GM19351 (cell line): Measurements from ENCODE around the gene ANGPTL8.

Experiments used
- ATAC-seq: cut with Tn5 transposase; IDR thresholded peaks from one replicate; pipeline ENCODE4 v1.9.1; 2021; ENCODE audit warnings: mild to moderate bottlenecking, moderate library complexity; ENCODE audit not compliant: unreplicated experiment

The ANGPTL8 gene, protein sequence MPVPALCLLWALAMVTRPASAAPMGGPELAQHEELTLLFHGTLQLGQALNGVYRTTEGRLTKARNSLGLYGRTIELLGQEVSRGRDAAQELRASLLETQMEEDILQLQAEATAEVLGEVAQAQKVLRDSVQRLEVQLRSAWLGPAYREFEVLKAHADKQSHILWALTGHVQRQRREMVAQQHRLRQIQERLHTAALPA

DNA sequence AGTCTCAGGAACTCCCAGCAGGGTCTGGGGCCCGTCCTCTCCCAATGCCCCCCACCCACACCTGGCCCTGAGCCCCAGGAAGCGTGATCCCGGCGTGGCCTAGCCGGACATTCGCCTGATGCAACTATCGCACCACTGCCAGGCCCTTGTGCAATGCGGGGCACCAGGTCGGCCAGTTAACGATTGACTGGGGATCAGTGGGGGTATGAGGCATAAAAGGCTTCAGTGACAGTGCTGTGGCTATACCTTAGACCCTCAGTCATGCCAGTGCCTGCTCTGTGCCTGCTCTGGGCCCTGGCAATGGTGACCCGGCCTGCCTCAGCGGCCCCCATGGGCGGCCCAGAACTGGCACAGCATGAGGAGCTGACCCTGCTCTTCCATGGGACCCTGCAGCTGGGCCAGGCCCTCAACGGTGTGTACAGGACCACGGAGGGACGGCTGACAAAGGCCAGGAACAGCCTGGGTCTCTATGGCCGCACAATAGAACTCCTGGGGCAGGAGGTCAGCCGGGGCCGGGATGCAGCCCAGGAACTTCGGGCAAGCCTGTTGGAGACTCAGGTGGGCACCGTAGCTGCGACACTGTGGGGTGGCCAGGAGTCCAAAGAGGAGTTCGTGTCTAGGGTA is at the start of gene ANGPTL8:
ANGPTL8 (plus strand) TSS at position 243 of the 624 bp plus-strand sequence; CDS start at position 262, 19 bp downstream.
- ATAC-seq, result no peak

DNA sequence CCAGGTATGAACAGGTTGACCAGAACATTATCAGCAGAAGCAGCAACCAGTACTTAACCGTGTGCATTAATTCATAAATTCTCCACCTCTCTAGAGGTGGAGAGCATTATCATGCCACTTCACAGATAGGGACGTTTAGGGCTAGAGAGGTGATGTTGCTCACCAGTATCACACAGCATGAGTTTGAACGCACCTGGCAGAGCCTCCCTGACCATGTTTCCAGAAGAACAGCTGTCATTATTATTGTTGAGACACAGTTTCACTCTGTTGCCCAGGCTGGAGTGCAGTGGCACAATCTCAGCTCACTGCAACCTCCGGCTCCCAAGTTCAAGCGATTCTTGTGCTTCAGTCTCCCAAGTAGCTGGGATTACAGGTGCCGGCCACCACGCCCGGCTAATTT is 48.9 kb upstream of the ANGPTL8 start:
- ATAC-seq, result no peak

DNA sequence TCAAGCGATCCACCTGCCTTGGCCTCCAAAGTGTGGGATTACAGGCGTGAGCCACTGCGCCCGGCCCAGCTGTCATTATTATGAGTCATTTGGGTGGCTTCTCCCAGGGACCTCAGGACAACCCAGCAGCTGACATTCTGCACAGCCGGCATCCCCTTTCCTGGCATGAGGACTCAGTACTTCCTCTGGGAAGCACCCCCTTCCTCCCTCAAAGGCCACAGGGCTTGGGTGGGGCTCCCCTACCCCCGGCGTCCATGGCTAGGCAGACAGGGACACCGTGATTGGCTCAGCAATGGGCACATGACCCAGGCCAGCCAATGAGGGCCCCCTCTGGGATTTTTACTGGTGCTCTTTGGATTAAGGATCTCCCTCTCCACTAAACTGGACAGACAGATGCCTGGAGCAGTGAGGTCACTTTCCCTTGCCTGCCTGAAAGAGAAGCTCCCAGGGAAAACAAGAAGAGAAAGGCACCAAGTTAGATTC is 48.1 kb upstream of the ANGPTL8 start:
- no peak for ATAC-seq

DNA sequence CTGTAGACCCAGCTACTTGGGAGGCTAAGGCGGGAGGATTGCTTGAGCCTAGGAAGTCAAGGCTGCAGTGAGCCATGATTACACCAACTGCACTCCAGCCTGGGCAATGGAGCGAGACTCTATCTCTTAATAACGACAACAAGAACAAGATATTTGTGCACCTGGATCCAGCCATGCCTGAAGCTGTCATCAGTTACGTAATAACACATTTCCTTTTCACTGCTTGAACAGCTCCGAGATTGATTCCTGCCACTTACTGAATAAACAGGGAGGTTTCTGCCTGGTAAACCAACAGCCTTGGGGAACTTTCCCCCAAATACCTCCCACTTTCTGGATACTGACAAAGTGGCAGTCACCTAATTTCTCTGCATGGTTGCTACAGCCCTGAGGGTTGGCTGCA is 47.5 kb upstream of the ANGPTL8 start:
- ATAC-seq, result no peak

DNA sequence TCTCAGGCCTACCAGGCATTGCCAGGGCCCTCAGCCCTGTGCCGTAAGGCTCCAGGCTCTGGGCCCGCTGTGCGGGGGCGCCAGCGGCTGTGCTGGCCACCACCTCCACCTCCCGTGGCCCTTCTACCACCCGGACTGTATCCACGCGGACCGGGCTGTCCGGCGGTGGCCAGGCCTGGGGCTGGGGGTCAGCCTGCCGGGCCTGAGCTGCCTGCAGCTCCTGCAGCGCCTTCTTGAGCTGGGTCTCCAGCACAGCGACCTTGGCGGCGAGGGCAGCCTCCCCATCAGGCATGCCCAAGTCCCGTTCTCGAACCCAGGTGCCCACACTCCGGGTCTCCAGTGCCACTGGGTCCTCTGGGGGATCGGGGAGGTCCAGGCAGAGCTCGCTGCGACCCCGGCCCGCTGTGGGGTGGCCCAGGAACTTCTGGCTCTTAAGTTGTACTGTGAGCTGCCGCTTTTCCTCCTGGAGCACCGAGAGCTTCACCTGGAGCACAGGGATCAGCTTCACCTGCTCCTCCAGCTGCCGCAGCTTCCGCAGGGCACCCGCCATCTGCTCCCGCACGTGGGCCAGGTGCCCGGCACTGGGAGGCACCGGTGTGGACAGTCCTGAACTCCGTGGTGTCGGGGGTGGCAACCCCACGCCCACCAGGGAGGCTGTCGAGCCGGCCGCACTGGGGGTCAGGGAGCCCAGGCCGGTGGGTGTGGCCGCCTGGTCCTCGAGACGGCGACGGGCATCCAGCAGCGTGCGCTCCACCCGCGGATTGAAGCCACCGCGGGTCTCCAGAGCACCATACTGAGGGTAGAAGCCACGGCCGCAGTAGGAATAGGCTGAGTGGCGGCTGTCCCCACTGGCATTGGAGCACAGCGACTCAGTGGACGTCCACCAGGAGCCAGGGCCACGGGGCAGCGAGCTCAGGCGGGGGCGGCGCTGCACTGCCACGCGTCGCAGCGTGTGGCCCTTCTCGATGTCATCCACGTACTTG is 46.2 kb upstream of the ANGPTL8 start:
- ATAC-seq, result no peak

DNA sequence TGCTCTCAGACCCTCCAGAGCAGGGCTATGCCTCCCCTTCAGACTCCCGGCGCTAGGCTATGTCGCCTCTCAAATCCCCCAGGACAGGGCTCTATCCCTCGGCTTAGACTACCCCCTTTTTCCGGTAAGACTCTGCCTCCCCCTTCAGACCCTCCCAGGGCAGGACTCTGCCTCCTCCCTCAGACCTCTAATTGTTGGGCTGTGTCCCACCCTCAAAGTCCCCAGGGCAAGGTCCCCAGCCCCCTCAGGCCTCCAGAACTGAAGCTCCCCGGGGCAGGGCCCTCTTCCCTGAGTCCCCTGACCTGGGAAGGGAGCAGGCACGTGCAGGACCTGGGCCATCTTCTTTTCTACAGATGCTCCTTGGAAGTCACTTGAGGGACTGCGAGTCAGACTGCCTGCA is 45.2 kb upstream of the ANGPTL8 start:
- no peak for ATAC-seq

DNA sequence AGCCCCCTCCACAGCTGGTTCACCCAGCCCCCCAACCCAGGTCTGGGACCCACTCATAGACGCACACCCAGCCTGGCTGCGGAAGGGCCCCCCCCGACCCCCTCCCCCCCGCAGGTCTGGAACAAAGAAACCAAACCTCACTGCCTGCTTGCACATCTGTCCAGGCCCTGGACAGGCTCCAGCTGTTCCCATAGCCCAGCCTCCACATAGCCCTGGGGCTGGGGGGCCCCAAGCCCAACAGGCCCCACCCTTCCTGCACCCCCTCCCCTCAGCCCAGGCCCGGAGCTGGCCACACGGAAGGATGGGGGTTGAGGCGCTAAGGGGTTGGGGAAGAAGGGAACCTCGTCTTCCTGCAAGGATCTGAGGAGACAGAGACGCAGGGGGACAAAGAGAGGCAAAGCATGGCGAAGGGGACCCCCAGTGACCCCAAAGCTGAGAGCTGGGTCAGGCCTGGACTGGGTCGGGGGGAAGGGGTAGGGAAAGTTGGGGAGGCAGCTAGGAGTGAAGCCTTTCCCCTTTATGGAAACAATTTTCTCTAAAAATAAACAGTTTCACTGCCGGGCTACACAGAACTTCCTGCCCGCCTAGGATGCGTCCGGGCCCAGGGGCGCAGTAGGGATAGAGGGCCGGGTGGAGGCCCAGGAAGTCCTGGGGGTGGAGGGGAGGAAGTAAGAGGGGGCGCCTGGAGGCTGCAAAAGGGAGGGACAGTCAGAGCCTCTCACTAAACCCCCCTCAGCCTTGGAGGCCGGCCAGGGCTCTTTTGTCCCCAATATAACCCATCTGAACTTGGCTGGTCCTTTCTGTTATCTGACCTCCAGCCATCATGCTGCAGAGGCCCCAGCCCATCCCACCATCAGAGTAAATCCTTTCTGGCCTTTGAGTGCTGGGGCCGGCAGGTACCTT is 44.5 kb upstream of the ANGPTL8 start:
- ATAC-seq, result no peak

DNA sequence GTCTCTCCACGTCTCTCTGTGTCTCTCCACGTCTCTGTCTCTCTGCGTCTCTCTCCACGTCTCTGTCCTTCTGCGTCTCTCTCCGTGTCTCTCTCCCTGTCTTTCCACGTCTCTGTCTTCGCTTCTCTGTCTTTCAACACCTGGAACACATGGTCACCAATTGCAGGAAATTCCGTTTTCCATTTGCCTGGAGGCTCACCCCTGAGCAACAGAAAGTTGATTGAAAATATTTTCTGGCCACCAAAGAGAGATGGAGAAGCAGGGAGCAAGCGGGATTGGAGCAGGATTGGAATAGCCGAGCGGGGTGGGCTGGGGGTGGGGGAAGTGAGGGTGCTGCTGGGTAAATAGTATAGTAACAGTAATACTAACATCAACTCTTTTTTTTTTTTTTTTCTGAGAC is 43.7 kb upstream of the ANGPTL8 start:
- no peak for ATAC-seq

DNA sequence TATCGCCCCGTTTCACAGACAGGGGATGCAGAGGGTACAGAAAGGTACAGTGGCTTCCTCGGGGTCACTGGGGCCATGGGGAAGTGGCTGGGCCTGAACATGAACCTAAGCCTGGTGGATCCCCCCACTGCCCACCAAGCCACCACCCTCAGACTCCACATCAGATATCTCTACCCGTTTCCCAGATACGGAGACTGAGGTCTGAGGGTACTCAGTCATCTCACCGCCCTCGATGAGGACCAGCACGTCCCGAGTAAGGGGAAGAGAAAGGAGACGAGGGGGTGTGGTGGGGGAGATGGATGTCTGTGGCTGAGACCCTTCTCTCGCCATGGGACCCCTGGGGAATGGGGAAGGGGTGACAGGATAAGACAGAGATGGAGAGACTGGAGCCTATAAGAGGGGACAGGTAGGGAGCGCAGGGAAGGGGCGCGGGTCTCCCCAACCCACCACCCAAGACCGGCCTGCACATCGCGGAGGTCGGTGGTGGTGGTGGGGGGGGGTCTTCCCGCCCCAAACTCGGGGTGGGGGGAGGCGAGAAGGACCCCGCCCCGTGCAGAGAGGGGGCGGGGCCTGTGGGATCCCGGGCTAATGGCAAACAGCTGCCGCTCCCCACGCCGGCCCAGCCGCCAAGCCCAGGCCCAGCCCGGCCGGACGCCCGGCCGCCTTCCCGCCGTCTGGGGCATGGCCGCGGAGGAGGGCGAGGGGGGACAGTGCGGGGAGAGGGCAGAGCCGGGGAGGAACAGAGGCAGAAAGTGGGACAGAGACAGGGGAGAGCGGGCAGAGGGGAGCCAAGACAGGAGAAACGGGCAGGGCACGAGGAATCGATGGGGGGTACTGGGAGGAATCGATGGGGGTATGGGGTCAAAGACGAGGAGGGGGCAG is 42.8 kb upstream of the ANGPTL8 start:
- no peak for ATAC-seq

DNA sequence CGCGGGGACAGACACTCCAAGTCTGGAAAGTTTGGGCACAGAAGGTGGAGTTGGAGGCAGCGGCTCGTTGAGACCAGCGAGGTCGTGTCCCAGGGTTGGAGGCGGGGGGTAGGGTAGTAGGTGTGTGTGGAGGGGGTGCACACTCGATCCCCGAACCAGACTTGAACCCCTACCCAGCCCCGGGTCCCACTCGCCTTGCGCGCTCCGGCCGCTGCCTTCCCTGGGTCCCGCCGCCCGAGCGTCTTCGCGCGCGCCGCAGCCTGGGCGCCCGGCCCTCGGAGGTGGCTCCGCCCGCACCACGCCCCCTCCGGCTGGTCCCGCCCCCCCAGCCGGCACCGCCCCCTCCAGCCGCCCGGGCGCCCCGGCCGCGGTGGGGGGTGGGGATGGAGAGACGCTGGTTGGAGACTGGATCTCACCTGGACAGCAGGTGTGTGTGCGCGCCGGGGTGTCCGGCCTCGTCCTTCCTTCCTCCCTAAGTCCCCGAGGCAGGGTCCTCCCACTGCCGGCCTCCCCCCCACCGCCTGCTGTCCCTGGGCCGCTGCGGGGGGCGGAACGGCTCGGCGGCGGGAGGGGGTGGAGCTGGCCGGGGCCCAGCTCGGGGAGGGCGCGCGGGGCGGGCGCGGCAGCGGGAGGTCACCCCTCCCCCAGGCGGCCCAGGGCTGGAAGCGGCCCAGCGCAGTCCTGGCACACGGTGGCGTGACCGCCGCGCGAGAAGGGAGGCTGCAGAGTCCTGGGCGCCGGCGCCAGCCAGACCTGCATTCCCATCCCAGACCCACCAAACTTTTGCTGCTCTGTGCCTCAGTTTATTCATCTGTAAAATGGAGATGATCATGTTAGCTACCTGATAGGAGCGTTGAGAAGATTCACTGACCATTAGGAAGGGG is 41.9 kb upstream of the ANGPTL8 start, which contains the start of gene KANK2:
KANK2 (minus strand) TSS at position 255 of the 884 bp plus-strand sequence. CDS start 3,034 bp downstream, outside the sequence.
- peak; percentile 73 for ATAC-seq

DNA sequence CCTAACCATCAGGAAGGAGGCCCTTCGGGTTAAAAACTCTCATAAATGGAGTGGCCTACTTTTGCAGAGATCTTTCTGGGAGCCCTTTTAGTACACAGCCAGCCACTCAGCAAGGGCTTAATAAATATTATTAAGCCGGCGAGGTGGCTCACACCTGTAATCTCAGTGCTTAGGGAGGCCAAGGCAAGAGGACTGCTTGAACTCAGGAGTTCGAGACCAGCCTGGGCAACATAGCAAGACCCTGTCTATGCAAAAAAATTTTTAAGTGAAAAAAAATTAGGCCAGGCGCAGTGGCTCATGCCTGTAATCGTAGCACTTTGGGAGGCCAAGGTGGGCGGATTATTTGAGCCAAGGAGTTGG is 41.3 kb upstream of the ANGPTL8 start:
- ATAC-seq, result no peak

DNA sequence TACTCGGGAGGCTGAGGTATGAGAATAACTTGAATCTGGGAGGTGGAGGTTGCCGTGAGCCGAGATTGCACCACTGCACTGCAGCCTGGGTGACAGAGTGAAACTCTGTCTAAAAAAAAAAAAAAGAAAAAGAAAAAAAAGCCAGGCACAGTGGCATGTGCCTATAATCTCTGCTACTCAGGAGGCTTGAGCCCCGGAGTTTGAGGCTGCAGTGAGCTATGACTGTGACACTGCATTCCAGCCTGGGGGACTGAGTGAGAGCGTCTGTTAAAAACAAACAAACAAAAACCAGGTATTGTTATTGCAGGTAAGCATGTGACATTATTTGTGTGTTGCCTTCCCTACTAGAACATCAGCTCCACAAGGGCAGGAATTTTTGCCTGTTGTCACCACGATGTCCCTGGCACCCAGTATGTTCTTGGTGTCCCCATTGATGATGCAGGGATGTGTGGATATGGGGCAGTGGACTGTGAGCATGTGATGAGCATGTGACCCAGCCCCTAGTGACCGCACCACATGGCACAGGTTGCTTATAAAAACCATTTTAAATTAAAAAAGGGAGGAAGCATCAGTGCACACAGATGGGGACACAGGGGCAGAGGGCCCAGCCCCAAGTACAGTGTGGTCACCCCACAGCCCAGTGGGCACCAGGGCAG is 40.5 kb upstream of the ANGPTL8 start:
- no peak for ATAC-seq

DNA sequence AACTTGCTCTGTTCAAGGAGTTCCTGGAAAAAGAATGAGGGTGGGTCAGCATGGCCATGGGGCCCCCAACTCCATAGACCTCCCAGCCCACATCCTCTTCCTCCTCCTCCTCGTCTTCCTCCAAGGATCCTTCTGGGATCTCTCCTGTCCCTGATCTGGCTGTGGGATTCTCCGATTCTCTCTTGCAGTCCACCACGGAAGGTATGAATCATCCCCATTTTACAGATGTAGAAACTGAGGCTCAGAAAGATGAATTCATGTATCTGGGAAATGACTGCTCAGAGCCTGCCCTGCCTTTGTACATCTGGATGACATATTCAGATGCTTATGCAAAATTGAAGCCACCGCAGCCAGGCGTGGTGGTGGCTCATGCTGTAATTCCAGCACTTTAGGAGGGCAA is 39.9 kb upstream of the ANGPTL8 start:
- ATAC-seq, result no peak

DNA sequence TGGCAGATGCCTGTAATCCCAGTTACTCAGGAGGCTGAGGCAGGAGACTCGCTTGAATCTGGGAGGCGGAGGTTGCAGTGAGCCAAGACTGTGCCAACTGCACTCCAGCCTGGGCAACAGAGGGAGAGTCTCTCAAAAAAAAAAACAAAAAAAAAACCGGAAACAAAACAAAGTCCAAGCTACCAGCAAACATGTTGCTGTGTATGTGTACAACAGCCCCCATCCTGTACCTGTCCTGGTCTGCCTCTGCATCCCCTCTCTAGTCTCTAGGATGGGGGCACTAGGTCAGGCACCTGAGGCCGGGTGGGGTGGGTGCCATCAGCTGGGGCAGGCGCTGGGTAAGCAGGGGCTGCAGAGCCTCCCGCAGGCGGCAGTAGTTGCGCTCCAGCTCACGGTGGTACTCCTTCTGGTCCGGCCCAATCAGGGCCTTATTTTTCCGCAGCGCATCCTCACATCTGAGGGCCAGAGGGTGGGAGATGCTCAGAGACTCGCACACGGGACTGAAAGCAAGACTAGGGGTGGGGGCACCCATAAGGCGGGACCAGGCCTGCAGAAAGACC is 39.3 kb upstream of the ANGPTL8 start:
- no peak for ATAC-seq

DNA sequence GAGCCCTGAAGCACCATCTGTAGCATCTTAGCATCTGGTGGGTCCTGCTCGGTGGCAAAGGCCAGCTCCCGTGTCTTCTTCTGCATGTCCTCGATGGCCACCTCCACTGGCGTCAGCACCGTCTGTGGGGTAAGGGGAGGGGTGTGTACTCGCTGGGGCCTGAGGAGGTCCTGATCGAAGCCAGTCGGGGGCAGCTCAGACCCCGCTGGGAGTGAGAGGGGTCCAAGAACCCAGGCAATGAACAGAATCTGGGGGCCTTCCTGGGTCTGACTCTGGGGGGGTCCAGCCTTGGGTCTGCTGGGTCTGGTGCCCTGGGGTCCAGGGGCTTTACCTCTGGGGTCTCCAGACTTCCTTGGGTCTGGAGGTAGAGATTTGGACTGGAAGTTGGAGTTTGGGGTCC is 38.5 kb upstream of the ANGPTL8 start:
- no peak for ATAC-seq

DNA sequence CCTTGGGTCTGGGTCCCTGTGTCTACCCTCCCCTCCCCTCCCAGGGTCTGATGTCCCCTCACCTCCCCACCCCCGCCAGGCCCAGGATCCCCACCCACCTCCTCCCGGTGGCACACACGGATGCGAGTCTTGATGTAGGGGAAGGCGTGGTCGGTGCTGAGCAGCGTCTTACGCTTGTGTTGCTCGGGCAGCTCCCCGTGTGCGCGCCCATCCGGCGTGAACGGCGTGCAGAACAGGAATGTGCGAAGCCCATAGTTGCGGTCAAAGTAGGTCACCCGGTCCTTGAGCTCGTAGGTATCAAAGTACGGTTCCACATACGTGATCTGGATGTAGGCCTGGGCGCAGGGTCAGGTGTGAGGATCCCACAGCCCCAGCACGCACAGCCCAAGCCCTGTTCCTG is 37.6 kb upstream of the ANGPTL8 start:
- ATAC-seq, result no peak

DNA sequence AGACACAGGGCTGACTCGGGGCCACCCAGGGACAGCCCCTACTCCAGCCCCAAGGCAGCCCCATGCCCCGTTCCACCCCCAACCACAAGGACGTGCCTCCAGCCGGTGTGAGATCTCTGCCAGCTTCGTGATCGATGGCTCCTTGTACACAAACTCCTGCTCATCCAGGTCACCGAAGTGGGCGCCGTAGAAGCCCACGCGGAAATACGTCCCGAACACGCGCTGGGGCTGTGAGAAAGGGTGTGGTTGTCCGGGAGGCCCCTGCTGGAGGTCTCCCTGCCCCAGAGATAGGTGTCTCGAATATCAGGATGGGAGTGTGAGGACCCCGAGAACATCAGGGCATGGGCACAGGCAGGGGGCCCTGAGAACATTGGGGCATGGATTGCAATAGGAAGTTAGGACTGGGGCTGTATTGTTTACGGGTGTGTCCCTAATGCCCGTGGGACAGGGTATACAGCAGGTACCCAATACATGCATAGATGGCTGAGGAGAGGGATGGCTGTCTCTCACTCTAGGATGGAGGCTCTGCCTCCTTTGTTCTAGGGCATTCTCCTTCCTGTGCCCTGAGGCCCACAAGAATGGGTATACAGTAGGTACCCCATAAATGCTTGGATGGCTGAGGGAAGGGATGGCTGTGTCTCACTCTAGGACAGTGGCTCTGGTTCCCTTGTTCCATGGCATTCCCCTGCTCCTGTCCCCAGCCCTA is 36.8 kb upstream of the ANGPTL8 start:
- ATAC-seq, result no peak
